Tibial artery (tissue), 4 donors: ENCODE measurements around the gene ATXN7.

Experiments
- DNase-seq, 2 donors: peaks; one replicate each; pipeline ENCODE4 v3.0.0-alpha.2; 2019
- H3K27ac ChIP-seq, 2 donors: fragments of 200-600 bp; sonication (generic) in 1 of 2; 1 replicate in 1 of 2; 2 replicates in 1 of 2; pipeline ENCODE4 v1.5.1; 2018 to 2019; ENCODE audit warnings: mild to moderate bottlenecking in 1 of 2
- H3K27me3 ChIP-seq, 2 donors: fragments of 200-600 bp; sonication (generic) in 1 of 2; one replicate each; pipeline versions ENCODE4 v1.5.1 to v1.6.0; 2016 to 2019
- H3K36me3 ChIP-seq, 3 donors: fragments of 200-600 bp; sonication (generic) in 2 of 3; one replicate each; pipeline ENCODE4 v1.5.1; 2016 to 2019; ENCODE audit warnings: mild to moderate bottlenecking in 2 of 3
- H3K4me1 ChIP-seq, 4 donors: fragments of 200-600 bp; sonication (generic) in 2 of 4; 1 replicate in 3 of 4; 2 replicates in 1 of 4; pipeline ENCODE4 v1.5.1; 2016 to 2019
- H3K4me3 ChIP-seq, 2 donors: fragments of 200-600 bp; sonication (generic) in 1 of 2; 1 replicate in 1 of 2; 2 replicates in 1 of 2; pipeline ENCODE4 v1.5.1; 2018 to 2019; ENCODE audit warnings: mild to moderate bottlenecking in 2 of 2
- H3K9me3 ChIP-seq, 3 donors: fragments of 200-600 bp; sonication (generic) in 1 of 3; one replicate each; pipeline ENCODE4 v1.5.1; 2016 to 2019
- intact Hi-C: fragments of 100-400 bp; cut with DNase I; formaldehyde crosslinking; loops from one replicate; pipeline ENCODE4 v1.15.0; 2023; ENCODE audit warnings: low total_unique reads
- TF ChIP-seq, protein P1 (sequence below), 2 experiments: fragments of 200-600 bp in 1 of 2; fragments of 450-650 bp in 1 of 2; IDR thresholded peaks; one replicate each; pipeline ENCODE4 v1.5.1; 2017 to 2019; ENCODE audit warnings: antibody characterized with exemption in 2 of 2, mild to moderate bottlenecking in 1 of 2, moderate library complexity in 1 of 2

ATXN7 gene

DNA sequence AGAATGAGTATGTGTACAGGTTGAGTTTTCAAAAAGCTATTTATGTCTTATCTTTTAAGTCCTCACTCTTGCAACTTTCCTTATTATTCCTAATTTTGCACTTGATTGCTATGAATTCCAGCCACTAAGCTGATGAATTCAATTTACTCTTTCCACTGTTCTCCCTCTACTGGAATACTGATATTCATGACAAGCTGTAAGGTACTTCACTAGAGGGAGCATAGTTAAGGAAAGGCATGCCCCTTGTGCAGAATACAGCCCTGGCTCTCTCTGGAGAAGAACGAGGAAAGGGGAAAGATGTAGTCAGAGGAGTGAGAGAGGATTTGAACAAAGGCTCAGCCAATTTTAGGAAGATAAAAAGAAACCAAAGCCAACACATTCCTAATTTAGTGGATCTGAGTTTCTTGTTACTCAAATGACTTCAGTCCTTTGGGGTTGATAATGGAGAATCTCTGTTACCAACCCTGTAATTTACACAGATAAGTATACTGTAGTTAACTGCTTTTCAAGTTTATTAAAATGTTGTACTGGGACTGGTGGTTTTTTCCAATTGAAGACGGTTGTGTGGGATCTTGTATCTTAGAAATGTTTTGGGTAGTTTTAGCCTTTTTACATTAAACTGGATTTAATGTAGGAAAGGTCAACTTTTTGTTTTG is 44.5 kb downstream of the ATXN7 start:
- peaks cover 0 to 4% (median 0%) of the 10 kb centered on the region in 3 donors for H3K36me3 ChIP-seq
- H3K27me3 ChIP-seq, result no peaks in the 10 kb centered on the region
- intact Hi-C loops, result no loop called here
- DNase-seq, result no peak
- H3K4me3 ChIP-seq, result no peak overlapping the region
- TF ChIP-seq, protein P1, sequence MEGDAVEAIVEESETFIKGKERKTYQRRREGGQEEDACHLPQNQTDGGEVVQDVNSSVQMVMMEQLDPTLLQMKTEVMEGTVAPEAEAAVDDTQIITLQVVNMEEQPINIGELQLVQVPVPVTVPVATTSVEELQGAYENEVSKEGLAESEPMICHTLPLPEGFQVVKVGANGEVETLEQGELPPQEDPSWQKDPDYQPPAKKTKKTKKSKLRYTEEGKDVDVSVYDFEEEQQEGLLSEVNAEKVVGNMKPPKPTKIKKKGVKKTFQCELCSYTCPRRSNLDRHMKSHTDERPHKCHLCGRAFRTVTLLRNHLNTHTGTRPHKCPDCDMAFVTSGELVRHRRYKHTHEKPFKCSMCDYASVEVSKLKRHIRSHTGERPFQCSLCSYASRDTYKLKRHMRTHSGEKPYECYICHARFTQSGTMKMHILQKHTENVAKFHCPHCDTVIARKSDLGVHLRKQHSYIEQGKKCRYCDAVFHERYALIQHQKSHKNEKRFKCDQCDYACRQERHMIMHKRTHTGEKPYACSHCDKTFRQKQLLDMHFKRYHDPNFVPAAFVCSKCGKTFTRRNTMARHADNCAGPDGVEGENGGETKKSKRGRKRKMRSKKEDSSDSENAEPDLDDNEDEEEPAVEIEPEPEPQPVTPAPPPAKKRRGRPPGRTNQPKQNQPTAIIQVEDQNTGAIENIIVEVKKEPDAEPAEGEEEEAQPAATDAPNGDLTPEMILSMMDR (IDR thresholded peaks at IDR 0.05), result no peak
- peaks cover 0 to 37% (median 7%) of the 10 kb centered on the region in 4 donors for H3K4me1 ChIP-seq
- H3K9me3 ChIP-seq, result no peaks in the 10 kb centered on the region
- H3K27ac ChIP-seq, result peak overlapping the region in 1 of 2 donors; percentile 16

DNA sequence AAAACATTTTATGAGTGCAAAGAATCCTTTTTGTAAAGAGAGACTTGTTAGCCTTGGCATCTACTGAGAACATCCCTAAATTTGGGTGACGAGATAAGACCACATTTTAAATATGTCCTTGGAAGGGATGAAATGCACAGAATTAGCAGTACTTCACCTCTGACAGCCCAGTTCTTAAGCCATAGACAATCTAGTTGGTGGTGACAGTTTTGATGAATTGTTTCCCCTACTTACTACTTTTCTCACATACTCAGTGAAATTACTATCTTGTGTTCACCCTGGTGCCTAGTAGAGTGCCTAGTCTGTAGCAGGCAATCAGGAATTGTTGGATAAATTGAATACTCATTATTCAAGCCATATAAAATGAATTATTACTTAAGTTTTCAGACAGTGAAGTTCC is 45.1 kb downstream of the ATXN7 start:
- H3K4me3 ChIP-seq, result no peak overlapping the region
- no peaks in the 10 kb centered on the region for H3K9me3 ChIP-seq
- peaks cover 0 to 37% (median 13%) of the 10 kb centered on the region in 4 donors for H3K4me1 ChIP-seq
- no peaks in the 10 kb centered on the region for H3K27me3 ChIP-seq
- TF ChIP-seq, protein P1 (IDR thresholded peaks at IDR 0.05), result no peak
- no peak overlapping the region for H3K27ac ChIP-seq
- intact Hi-C loops, result no loop called here
- no peak for DNase-seq
- peaks cover 0 to 4% (median 0%) of the 10 kb centered on the region in 3 donors for H3K36me3 ChIP-seq

DNA sequence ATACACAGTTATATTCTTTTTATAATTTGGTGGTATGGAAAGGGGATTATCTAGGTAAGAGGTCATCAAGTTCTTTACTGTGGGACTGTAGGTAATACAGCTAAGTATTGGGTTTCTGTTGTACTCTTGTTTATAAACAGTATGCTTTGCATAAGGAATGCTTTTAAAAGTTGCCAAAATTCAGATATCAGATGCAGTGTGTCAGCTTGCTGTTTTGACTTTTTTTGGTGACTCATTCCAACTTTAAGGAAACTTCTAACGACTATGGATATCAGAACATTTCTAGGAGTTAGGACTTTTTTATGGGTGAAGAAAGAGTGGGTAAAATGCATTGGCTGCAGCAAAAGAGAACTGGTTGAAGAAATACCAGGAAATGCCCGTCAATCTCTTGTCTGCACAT is 45.8 kb downstream of the ATXN7 start:
- H3K27ac ChIP-seq, result no peak overlapping the region
- no peaks in the 10 kb centered on the region for H3K9me3 ChIP-seq
- TF ChIP-seq, protein P1 (IDR thresholded peaks at IDR 0.05), result no peak
- no peak overlapping the region for H3K4me3 ChIP-seq
- H3K4me1 ChIP-seq, result peaks cover 0 to 38% (median 17%) of the 10 kb centered on the region in 4 donors
- peaks cover 0 to 4% (median 0%) of the 10 kb centered on the region in 3 donors for H3K36me3 ChIP-seq
- intact Hi-C loops, result no loop called here
- no peak for DNase-seq
- no peaks in the 10 kb centered on the region for H3K27me3 ChIP-seq

DNA sequence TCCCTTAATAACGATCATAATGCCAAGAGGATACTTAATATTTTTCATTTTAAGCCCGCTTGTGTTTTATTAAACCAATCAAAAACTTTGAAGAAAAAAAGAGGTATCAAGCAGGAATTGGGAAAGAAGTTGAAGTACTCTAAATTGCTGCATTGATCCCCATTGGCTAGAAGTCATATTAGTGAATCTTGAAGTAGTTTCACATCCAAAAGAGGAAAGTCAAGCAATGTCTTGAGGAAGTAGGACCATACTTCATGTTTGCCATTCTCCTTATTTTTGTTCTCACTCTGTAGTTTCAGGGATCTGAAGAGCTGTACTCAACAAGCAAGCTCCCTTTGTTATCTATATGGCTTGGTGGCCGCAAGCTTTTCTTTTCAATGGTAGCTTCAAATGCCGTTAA is 46.3 kb downstream of the ATXN7 start:
- H3K9me3 ChIP-seq, result no peaks in the 10 kb centered on the region
- H3K36me3 ChIP-seq, result peaks cover 0 to 4% (median 0%) of the 10 kb centered on the region in 3 donors
- H3K27ac ChIP-seq, result no peak overlapping the region
- intact Hi-C loops, result loop anchor here (5.0 to 10.0 kb wide), 2 partner anchors 48 to 85 kb away; partner anchors contain the start of genes ATXN7 and THOC7
- no peak for DNase-seq
- H3K27me3 ChIP-seq, result no peaks in the 10 kb centered on the region
- TF ChIP-seq, protein P1 (IDR thresholded peaks at IDR 0.05), result no peak
- H3K4me3 ChIP-seq, result no peak overlapping the region
- H3K4me1 ChIP-seq, result peaks cover 0 to 40% (median 20%) of the 10 kb centered on the region in 4 donors

DNA sequence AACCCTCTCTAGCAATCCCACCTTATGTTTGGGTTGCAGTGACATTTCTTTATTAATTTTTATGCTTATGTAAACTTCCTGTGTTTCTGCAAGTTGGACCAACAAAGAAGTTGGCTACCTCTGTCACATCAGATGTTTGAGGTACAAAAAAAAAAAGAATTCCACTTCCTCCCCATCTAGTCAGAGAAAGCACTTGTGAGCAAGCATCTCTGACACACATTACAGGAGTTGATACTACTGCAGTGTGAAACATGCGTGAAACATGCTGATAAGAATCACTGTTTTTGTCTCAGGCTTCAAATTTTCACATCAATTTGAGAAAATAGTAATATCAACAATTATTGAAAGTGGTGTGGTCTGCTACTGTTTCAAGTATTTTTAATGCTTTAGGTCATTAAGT is 47.2 kb downstream of the ATXN7 start:
- Histone ChIP-seq H3K27ac (peak overlapping the region; percentile 95 to 99), H3K36me3 (peaks cover 0 to 5% (median 0%) of the 10 kb centered on the region in 3 donors), H3K4me3 (peak overlapping the region; percentile 84 to 98), H3K9me3 (no peaks in the 10 kb centered on the region), H3K27me3 (no peaks in the 10 kb centered on the region), H3K4me1 (peaks cover 0 to 40% (median 21%) of the 10 kb centered on the region in 4 donors)
- TF ChIP-seq, protein P1 (IDR thresholded peaks at IDR 0.05), result no peak
- DNase-seq, result no peak
- intact Hi-C loops, result loop anchor here (5.0 to 10.0 kb wide), 2 partner anchors 49 to 84 kb away; partner anchors contain the start of genes ATXN7 and THOC7
